HCT116 (cell line): ENCODE measurements around the gene MUC22. TPM values are rescaled to one million over a fixed set of nuclear protein-coding genes. Genes with fewer than 3 reads are reported as not detected.

Experiments
- ATAC-seq: fragments of 200-7000 bp; cut with Tn5 transposase; 2 replicates; pipeline ENCODE4 v1.9.1; 2020; ENCODE audit warnings: mild to moderate bottlenecking, moderate library complexity
- BruUV-seq: library from RNA; stranded (reverse); fragments of 400-500 nt; replicated peaks from 2 replicates; lab custom pipeline; 2021; lab: Mats Ljungman, UMichigan
- CTCF ChIA-PET: fragments of 300-600 bp; sonication (Branson Sonifier 250); formaldehyde crosslinking; loops from one replicate; lab custom pipeline; 2021; ENCODE audit warnings: antibody characterized with exemption; lab: Charles Lee
- POLR2A ChIA-PET: fragments of 300-600, 350-600 bp; sonication (Branson Sonifier 250); formaldehyde crosslinking; loops from one replicate; lab custom pipeline; 2021; ENCODE audit warnings: antibody characterized with exemption; lab: Charles Lee
- RAD21 ChIA-PET, 2 experiments: fragments of 300-600 bp; sonication (Branson Sonifier 250); formaldehyde crosslinking; loops; one replicate each; lab custom pipeline; 2023; ENCODE audit warnings: low total read pairs in 2 of 2; ENCODE audit not compliant: uncharacterized antibody in 2 of 2, unreplicated experiment in 2 of 2, low non-redundant PET in 1 of 2; lab: Charles Lee
- DNase-seq: peaks from one replicate; pipeline ENCODE4 v3.0.0-alpha.2; 2010; ENCODE audit warnings: low read depth, low spot score
- H2AFZ ChIP-seq: fragments of 200-600 bp; shearing (Covaris generic), sonication (generic); 2 replicates; pipeline ENCODE4 v1.6.1; 2017; ENCODE audit warnings: low read depth, mixed run types, mixed read lengths, antibody characterized with exemption, low read length; ENCODE audit not compliant: poor library complexity, severe bottlenecking
- H3K27ac ChIP-seq: 2 replicates; pipeline ENCODE4 v1.5.1; 2012; ENCODE audit warnings: low read depth, low read length
- H3K27me3 ChIP-seq: fragments of 200-600 bp; sonication (generic); 2 replicates; pipeline ENCODE4 v1.6.1; 2016; ENCODE audit warnings: mixed run types, low read length, mixed read lengths; ENCODE audit not compliant: insufficient read depth
- H3K36me3 ChIP-seq, 2 experiments: fragments of 200-500 bp in 1 of 2; fragments of 200-600 bp in 1 of 2; sonication (Bioruptor generic) in 1 of 2; sonication (generic) in 1 of 2; 2 replicates each; pipeline versions ENCODE4 v1.5.1 to v1.6.1; 2014 to 2016; ENCODE audit warnings: low read length in 2 of 2, inconsistent platforms in 1 of 2, mixed read lengths in 1 of 2, mixed run types in 1 of 2; ENCODE audit not compliant: insufficient read depth in 2 of 2, control insufficient read depth in 1 of 2
- H3K4me1 ChIP-seq, 2 experiments: fragments of 200-600 bp in 1 of 2; sonication (generic) in 1 of 2; 2 replicates each; pipeline versions ENCODE4 v1.5.1 to v1.6.1; 2012 to 2017; ENCODE audit warnings: low read length in 2 of 2, inconsistent platforms in 1 of 2, mild to moderate bottlenecking in 1 of 2, mixed read lengths in 1 of 2, mixed run types in 1 of 2, moderate library complexity in 1 of 2; ENCODE audit not compliant: insufficient read depth in 2 of 2, control insufficient read depth in 1 of 2
- H3K4me2 ChIP-seq: fragments of 200-600 bp; sonication (generic); 2 replicates; pipeline ENCODE4 v1.6.1; 2017; ENCODE audit warnings: mixed run types, low read length, mixed read lengths
- H3K4me3 ChIP-seq, 2 experiments: fragments of 200-600 bp in 1 of 2; sonication (generic) in 1 of 2; replicated peaks in 1 of 2; 2 replicates each; pipeline ENCODE4 v1.5.1; 2011 to 2016; ENCODE audit warnings: low read length in 2 of 2, control low read depth in 1 of 2, low read depth in 1 of 2, mild to moderate bottlenecking in 1 of 2, mixed read lengths in 1 of 2, mixed run types in 1 of 2
- H3K79me2 ChIP-seq: fragments of 200-600 bp; sonication (generic); 2 replicates; pipeline ENCODE4 v1.6.1; 2017; ENCODE audit warnings: mild to moderate bottlenecking, mixed run types, low read length, moderate library complexity, mixed read lengths; ENCODE audit not compliant: insufficient read depth
- H3K9ac ChIP-seq: fragments of 200-600 bp; sonication (generic); 2 replicates; pipeline ENCODE4 v1.6.1; 2016; ENCODE audit warnings: low read length, mixed read lengths
- H3K9me2 ChIP-seq: fragments of 200-600 bp; sonication (generic), shearing (Covaris generic); 2 replicates; pipeline ENCODE4 v1.6.1; 2017; ENCODE audit warnings: mixed run types, mild to moderate bottlenecking, moderate library complexity; ENCODE audit not compliant: insufficient read depth
- H3K9me3 ChIP-seq, 2 experiments: fragments of 200-500 bp in 1 of 2; fragments of 200-600 bp in 1 of 2; sonication (Bioruptor generic) in 1 of 2; sonication (generic) in 1 of 2; 2 replicates each; pipeline ENCODE4 v1.6.1; 2014 to 2017; ENCODE audit warnings: low read length in 2 of 2, mixed read lengths in 2 of 2, inconsistent platforms in 1 of 2, low read depth in 1 of 2, mild to moderate bottlenecking in 1 of 2, mixed run types in 1 of 2, moderate library complexity in 1 of 2; ENCODE audit not compliant: control insufficient read depth in 1 of 2, insufficient read depth in 1 of 2
- H4K20me1 ChIP-seq: fragments of 200-600 bp; sonication (generic), shearing (Covaris generic); 2 replicates; pipeline ENCODE4 v1.6.1; 2017; ENCODE audit warnings: mixed run types, mild to moderate bottlenecking, moderate library complexity; ENCODE audit not compliant: insufficient read depth
- CBX3 ChIP-seq: IDR thresholded peaks from 2 replicates; pipeline ENCODE4 v1.6.1; 2012; ENCODE audit warnings: low read depth
- EGR1 ChIP-seq: IDR thresholded peaks from 2 replicates; pipeline ENCODE4 v1.6.1; 2012; ENCODE audit warnings: low read depth
- ELF1 ChIP-seq: IDR thresholded peaks from 2 replicates; pipeline ENCODE4 v1.6.1; 2012; ENCODE audit warnings: low read depth, borderline replicate concordance
- EZH2 ChIP-seq: fragments of 200-600 bp; sonication (generic); IDR thresholded peaks from 2 replicates; pipeline ENCODE4 v1.6.1; 2017; ENCODE audit warnings: antibody characterized with exemption, mixed run types
- RAD21 ChIP-seq: IDR thresholded peaks from 2 replicates; pipeline ENCODE4 v1.6.1; 2012; ENCODE audit warnings: low read depth, mild to moderate bottlenecking
- SIN3A ChIP-seq: IDR thresholded peaks from 2 replicates; pipeline ENCODE4 v1.6.1; 2012; ENCODE audit warnings: low read depth
- SP1 ChIP-seq: IDR thresholded peaks from 2 replicates; pipeline ENCODE4 v1.6.1; 2012; ENCODE audit warnings: low read depth
- YY1 ChIP-seq: IDR thresholded peaks from 2 replicates; pipeline ENCODE4 v1.6.1; 2011; ENCODE audit warnings: low read length, low read depth, moderate library complexity, mild to moderate bottlenecking; ENCODE audit not compliant: insufficient replicate concordance; ENCODE audit errors: extremely low read depth
- ZFX ChIP-seq: fragments of 450-650 bp; IDR thresholded peaks from 2 replicates; pipeline ENCODE4 v1.6.1; 2017
- ZNF274 ChIP-seq: fragments of 200-500 bp; sonication (Bioruptor generic); IDR thresholded peaks from 2 replicates; pipeline ENCODE4 v1.6.1; 2014; ENCODE audit warnings: mild to moderate bottlenecking, low read depth, low read length, inconsistent platforms
- intact Hi-C: fragments of 100-400 bp; cut with micrococcal nuclease; formaldehyde crosslinking; loops from 2 replicates; pipeline ENCODE4 v1.10.0; 2022
- total RNA-seq: library from RNA; stranded (reverse); gene quantifications from one replicate; pipeline ENCODE4 v1.2.1, GENCODE V29; 2021; ENCODE audit not compliant: unreplicated experiment
- TF ChIP-seq, protein P1 (sequence below): IDR thresholded peaks from 2 replicates; pipeline ENCODE4 v1.6.1; 2011; ENCODE audit warnings: mild to moderate bottlenecking, low read length, moderate library complexity; ENCODE audit not compliant: insufficient replicate concordance; ENCODE audit errors: extremely low read depth

MUC22 gene
- total RNA-seq, 1 experiment from 2014 or later, result not detected

DNA sequence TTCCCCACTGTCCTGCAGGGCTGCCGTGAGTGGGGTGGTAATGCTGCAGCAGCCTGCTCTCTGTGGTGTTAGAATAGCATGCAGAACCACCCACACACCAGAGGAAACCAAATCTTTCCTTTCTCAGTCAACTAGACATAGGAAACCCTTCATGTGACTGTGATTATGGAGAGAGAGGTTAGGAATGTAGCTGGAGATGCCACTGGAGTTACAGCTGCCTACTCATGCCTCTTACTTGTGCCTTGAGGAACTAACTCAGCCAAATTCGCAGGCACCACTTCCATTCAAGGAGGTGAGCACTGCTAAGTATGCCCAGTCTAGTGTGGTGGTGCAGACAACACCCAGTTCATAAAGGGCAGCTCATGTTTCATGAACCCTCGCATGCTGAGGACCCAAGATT is 27.4 kb downstream of the MUC22 start:
- Histone ChIP-seq H3K27me3 (no peaks in the 10 kb centered on the region), H3K9me3 (no peaks in the 10 kb centered on the region), H3K27ac (no peak overlapping the region), H3K79me2 (no peaks in the 10 kb centered on the region)
- no TSS peak for BruUV-seq
- POLR2A ChIA-PET, result no interaction called here
- TF ChIP-seq EZH2 (no peak), EGR1 (no peak), ELF1 (no peak), SIN3A (no peak), RAD21 (no peak), ZNF274 (no peak), SP1 (no peak), CBX3 (no peak), YY1 (no peak), ZFX (no peak)
- TF ChIP-seq, protein P1, sequence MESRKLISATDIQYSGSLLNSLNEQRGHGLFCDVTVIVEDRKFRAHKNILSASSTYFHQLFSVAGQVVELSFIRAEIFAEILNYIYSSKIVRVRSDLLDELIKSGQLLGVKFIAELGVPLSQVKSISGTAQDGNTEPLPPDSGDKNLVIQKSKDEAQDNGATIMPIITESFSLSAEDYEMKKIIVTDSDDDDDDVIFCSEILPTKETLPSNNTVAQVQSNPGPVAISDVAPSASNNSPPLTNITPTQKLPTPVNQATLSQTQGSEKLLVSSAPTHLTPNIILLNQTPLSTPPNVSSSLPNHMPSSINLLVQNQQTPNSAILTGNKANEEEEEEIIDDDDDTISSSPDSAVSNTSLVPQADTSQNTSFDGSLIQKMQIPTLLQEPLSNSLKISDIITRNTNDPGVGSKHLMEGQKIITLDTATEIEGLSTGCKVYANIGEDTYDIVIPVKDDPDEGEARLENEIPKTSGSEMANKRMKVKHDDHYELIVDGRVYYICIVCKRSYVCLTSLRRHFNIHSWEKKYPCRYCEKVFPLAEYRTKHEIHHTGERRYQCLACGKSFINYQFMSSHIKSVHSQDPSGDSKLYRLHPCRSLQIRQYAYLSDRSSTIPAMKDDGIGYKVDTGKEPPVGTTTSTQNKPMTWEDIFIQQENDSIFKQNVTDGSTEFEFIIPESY, result no peak
- TF ChIP-seq, all 23 proteins: peak for 0
- Histone ChIP-seq H3K4me3 (no peak overlapping the region), H3K9ac (no peak overlapping the region), H3K4me1 (peaks cover 0 to 2% of the 10 kb centered on the region in 2 experiments; a peak in 1 of 4 replicates), H4K20me1 (no peaks in the 10 kb centered on the region), H2AFZ (no peak overlapping the region), H3K4me2 (no peak overlapping the region), H3K9me2 (no peaks in the 10 kb centered on the region), H3K36me3 (no peaks in the 10 kb centered on the region)
- intact Hi-C loops, result no loop called here
- no peak for DNase-seq
- RAD21 ChIA-PET, result no interaction called here
- no peak for ATAC-seq
- CTCF ChIA-PET, result no interaction called here
